ENCODE data around the gene HDAC9.

HDAC9 gene

DNA sequence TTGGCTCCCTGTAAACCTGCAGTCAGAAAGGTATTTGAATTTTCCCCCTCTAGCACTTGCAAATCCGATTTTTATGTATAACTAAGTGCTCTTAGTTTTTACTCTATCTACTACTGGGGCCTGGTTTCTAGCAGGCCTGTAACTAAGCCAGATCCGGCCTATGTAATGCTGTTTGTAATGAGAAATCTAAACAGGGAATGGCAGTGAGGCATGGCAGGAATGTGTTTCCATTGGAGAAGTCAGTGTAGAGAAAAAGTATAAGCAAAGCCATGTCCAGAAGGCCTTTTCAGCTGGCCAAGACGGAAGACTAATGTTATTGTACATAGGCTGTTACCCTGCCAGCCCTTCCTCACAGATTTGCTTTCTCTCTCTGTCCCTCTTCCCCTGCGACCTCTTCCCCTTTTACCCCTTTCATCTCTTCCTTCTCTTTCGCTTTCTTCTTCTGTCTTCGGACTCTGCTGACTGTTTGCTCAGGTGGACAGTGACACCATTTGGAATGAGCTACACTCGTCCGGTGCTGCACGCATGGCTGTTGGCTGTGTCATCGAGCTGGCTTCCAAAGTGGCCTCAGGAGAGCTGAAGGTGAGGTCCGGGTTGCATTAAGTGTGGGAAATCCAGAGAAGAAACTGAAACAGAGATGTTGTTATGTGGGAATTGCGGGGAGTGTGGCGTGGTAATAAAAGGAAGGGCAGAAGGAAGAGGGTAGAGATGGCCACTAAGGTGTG lies 297.5 kb downstream of the HDAC9 start:
- DNase-seq (ENCODE audit: low read depth), result no peak

DNA sequence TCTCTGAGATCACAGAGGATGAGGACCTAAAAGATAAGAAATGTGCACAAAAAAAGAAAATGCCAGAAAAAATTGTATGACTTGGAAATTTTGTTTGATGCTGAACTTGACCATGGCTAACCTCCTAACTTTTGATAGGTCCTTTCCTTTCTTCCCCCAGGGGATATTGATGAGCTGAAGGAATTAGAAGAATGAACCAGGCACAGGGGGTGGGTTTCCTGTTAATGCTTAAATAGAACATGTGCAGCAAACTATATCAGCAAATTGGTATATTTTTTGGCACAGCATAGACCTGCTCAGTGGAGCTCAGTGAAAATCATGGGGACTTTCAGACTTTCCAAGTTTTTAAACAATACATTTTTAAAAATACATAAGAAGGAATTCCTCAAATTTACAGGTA lies 300.7 kb downstream of the HDAC9 start:
- no peak for DNase-seq (ENCODE audit: low read depth)

DNA sequence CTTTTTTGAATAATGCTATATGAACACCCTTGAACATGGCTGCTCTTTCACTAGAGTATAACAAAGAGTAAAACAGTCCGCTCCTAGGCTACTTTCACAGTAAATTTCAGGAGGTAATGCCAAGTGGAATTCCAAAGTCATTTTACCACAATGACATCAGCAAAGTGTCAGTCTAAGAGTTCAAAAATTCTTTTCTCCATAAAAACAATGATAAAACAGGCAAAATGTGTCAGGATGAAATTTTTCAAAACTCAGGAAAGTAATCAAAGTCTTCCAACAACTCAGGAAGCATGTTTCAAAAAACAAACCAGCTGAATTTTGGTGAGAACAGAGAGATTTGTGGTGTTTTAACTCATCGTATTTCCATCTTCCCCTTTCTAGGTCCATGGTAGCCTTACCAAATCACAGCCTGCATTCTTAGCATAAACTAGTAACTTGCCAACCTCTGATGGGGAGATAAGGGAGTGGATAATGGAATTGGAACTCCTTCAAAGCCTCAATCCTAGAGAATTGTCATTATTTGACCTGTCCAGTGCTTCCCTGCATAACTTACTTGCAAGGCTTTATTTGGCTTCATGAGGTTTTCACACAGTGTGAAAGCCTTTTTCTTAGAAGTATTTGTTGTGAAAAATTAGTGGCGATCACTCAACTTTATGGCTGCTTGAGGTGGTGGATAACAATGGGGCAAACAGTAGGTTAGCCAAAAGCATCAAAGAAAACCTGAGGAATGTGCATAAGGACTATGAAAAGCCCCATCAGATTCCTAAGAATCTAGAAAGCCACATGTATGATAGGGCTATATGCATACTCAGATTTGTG lies 302.7 kb downstream of the HDAC9 start:
- no peak for DNase-seq (ENCODE audit: low read depth)

DNA sequence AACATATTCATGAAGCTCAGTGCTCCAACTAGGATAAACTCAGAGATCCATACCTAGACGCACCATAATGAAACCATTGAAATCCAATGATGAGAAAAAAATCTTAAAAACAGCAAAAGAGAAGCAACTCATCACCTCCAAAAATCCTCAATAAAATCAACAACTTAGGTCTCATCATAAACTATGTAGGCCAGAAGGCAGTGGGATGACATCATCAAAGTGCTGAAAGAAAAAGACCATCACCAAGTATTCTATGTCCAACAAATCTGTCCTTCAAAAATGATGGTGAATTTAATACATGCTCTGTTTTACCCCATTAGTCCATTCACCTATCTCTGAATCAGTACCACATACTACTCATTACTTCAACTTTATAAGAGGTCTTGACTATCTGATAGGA lies 304.4 kb downstream of the HDAC9 start:
- no peak for DNase-seq (ENCODE audit: low read depth)

DNA sequence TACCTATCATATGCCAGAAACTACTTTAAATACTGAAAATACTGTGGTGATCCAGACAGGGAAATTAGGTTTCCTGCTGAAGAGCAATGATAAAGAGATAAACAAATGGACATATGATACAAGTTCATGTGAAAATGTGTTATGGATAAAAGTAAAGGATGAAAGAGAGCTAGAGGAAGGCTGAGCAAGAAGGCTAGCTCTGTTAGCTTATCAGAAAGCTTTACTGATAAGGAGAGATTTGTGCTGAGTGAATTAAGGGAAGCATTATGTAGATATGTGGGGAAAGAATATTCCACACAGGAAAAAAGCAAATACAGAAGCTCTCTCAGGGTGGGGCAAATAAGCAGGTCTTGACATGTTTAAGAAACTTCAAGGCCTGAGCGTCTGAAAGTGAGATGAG lies 308.4 kb downstream of the HDAC9 start:
- DNase-seq (ENCODE audit: low read depth), result no peak

DNA sequence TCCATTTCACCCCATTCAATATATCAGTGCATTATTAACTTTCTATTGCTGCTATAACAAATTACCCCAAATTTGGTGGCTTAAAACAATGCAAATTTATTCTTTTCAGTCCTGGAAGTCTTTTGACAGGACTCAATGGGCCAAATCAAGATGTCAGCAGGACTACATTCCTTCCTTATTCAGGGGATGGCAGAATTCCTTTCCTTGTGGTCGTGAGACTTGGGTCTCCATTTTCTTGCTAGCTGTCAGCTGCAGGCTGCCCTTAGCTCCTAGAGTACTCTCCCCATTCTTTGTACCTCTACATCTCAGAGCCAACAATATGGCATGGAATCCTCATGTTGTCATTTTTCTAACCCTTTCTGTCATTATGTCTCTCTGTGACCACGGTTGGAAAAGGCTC lies 310.6 kb downstream of the HDAC9 start:
- DNase-seq (ENCODE audit: low read depth), result no peak

DNA sequence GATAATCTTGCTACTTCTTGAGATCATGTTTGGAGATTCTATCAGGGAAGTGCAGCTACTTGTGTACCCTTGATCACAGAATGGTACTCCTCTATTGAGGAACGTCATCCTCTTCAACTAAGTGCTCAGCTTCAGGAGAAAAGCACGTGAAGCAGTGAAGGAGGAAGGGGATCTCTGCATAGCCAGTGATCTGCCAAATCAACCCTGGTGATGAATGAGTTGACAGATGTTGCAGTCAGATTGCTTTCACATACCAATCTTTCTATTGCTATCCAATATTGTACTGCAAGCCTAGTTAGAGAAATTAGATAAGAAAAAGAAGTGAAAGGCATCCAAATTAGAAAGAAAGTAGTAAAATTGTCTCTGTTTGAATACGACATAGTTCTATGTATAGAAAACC lies 312.5 kb downstream of the HDAC9 start:
- DNase-seq (ENCODE audit: low read depth), result no peak

DNA sequence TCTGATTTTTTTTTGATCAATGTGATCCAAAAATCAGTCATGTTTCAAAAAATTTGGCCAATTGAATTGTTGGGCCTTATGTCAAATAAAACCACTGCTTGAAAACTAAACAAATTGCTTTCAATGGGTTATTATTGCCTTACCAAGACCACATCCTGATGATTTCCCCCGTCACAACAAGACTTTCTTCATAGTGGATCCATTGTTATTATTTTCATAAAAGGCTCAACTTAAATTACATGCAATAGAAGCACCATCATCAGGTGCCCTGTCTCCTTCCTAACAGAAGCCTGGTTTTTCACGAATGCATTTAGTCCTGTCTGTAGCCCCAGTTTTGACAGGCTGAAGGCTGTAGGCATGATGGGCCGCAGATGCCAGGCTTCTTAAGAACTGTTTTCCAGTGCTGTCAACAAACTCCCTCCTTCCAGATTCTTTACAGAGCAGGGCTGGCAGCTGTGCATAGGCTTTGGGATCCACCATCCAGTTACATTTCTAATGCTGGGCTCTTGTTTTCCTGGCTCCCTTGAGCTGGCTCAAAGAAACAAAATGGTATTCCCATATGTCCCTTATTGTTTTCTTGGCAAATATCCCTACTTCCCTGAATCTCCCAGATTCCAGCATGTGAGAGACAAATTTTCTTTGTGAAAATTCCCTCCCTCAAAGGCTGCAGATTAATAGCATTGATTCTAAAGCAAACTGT lies 319.9 kb downstream of the HDAC9 start:
- no peak for DNase-seq (ENCODE audit: low read depth)

DNA sequence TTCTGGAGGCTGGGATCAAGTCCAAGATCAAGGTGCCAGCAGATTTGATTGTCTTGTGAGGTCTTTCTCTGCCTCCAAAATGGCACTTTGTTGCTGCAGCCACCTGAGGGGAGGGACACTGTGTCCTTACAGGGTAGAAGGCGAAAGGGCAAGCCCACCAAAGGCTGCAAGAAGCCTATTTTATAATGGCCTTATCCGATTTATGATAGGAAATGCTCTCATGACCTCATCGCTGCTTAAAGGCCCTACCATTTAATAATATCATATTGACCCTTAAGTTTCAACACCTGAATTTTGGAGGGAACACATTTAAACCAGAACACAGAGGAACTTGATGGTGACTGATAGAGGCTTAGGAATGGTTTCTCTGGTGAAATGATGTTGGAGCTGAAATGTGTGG lies 325.4 kb downstream of the HDAC9 start:
- no peak for DNase-seq (ENCODE audit: low read depth)

DNA sequence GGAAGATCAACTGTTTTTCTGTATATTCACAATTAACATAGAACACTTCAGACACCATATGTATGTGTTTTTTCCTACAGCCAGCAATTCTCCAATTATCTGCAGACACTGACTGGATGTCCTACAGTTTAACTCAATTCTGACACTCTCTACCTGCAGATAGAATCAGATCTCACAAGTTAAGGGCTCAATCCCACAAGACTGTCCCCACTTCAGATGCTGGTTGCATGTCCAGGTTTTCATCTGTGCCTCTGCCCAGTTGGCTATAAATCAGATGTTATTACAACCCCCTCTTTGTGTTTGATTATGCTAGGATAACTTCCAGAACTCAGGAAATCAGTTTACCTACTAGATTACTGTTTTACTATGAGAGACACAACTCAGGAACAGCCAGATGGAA lies 326.0 kb downstream of the HDAC9 start:
- no peak for DNase-seq (ENCODE audit: low read depth)

DNA sequence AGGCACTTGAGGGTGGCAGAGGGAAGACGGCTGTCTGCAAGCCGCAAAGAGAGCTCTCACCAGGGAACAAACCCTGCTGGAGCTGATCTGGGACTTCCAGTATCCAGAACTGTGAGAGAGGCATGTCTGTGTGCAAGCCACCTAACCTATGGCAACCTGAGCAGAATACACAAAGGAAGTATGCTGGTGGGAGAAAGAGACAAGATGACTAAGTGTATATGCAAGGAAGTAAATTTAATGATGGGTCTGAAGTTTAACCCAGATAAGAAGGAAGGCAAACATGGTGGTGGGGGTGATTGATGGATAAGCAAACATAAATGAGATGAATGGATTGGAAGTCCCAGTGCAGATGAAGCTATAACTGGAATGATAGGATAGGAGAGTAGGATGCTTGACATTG lies 328.6 kb downstream of the HDAC9 start:
- DNase-seq (ENCODE audit: low read depth), result no peak

DNA sequence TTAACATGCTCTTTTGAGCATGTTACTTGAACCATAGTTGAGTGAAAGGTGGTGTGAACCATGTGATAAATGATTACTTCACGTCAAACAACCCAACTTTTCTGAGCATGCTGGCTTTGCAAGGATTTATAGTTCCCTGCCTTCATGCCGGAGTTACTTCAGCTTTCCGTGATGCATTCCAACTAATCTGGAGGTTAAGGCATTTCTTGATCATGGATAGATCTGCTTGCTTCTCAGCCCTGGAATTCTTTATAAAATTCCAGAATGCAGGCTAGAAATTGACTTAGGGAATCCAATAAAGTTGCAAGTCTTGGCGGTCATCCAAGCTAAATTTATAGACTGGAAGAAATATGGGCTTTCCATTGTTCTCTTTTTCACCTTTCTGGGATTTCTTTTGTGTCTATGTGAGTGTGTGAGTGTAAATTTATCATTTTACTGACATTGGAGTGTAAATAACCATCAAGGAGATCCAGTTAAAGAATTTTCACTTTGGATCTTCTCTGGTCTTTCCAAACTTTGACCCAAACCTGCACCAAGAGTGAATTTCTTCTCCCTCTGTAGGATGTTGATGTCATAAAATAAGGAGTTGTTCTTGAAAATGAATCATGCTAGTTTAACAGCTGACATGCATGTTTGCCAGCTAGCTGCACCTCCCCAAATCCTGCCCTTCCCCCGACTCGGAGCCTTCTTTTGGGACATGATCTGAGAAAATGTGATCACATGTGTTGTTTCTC lies 332.9 kb downstream of the HDAC9 start:
- DNase-seq (ENCODE audit: low read depth), result no peak

DNA sequence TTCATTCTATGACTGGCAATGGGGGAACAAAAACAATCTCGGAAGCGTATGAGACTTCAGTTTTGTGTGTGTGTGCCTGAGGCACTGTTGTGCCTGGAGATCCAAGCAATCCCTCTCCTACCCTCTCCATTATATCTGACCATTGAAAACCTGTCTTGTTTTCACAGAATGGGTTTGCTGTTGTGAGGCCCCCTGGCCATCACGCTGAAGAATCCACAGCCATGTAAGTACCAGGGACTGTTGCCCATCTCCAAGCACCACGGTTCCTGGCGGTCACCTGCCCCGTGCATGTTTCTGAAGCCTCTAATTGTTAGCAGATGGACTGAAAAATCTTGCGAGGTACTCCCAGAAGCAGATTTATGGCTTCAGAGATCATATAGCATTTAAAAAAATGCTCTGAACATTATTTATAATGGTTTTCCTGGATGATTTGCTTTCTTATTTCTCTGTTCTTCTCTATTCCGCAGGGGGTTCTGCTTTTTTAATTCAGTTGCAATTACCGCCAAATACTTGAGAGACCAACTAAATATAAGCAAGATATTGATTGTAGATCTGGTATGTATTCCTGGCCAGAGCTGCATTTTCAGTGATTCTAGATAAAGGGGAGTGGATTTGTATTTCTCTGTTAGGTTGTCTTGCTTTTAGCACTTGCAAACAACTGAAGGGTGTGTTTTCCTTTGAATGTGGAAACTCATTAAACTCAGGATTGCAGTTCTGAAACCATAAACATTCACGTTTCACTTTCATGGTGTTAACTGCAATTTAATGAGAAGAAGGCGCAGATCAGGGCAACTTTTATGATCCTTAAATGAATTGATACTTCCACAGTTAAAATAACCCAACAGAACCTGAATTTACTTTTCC lies 333.7 kb downstream of the HDAC9 start:
- no peak for DNase-seq (ENCODE audit: low read depth)

DNA sequence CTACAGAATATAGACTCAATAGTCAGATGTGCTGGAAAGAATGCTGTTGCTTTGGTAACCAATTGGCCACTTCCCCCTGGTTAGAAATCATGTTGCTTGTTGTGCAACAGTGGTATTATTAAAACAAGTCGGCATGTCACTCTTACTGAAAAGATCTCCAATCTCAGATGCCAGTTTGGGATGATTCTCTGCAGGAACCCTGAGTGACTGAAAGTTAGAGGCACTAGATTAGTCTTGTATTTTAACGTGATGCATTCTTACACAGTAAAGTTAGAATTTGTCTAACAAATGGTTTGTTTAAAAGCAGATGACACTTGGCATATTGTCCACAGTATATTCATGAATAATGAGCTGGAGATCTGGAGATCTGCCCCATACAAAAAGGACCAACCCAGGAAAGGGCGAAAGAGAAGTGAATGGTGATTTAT lies 334.3 kb downstream of the HDAC9 start:
- no peak for DNase-seq (ENCODE audit: low read depth)

DNA sequence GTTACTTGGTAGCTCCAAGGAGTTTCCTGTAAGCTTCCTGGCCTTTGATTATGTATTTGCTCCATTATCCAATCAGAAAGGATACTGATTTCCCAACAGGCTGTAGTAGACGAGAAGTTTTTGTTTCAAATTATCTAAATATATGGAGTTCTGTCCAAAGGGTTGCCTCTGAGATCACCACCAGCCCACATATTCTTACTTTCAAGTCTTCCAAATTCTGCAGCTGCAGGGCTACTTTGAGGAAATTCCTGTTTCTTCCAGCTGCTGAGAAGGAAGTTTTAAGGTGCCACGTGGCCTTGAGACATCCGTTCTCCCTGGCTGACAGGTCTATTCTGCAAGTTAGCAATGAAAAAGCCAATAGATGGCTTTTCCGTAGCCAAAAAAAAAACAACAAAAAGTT lies 335.9 kb downstream of the HDAC9 start:
- no peak for DNase-seq (ENCODE audit: low read depth)

DNA sequence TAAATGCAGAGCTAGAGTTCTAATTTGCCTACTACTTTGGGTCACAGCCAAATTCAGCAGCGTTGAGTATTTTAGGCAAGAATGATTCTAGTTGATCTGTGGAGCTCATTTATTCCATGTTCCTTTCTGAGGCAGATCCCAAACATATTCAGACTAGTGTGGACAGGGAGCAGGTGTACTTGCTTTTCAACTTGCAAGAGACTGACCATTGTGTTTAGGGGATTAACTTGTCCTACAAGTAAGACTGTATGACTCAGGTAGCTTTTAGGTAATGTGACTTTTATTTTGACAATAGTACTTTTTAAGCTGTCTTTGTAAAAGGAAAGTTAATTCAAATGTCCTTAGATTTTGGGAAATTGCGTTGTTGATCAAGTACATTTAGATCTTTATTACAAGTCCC lies 336.4 kb downstream of the HDAC9 start:
- no peak for DNase-seq (ENCODE audit: low read depth)

DNA sequence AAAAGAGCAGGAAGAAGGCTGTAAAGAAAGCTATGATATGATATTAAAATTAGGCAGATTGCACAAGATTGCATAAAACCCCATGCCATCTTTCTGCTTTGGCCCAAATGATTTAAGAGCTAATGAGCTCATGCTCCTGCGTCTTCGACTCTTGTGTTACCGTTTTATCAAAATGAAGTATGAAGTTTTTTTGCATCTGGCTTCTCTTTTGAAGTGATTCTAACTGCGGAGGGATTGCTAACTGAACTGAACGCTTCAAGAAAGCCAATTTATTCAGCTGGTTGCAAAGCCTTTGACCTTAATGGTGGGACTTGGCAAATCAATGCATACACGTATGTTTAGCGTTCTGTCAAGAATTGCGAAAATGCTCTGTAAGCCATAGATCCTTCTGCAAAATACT lies 339.0 kb downstream of the HDAC9 start:
- no peak for DNase-seq (ENCODE audit: low read depth)

DNA sequence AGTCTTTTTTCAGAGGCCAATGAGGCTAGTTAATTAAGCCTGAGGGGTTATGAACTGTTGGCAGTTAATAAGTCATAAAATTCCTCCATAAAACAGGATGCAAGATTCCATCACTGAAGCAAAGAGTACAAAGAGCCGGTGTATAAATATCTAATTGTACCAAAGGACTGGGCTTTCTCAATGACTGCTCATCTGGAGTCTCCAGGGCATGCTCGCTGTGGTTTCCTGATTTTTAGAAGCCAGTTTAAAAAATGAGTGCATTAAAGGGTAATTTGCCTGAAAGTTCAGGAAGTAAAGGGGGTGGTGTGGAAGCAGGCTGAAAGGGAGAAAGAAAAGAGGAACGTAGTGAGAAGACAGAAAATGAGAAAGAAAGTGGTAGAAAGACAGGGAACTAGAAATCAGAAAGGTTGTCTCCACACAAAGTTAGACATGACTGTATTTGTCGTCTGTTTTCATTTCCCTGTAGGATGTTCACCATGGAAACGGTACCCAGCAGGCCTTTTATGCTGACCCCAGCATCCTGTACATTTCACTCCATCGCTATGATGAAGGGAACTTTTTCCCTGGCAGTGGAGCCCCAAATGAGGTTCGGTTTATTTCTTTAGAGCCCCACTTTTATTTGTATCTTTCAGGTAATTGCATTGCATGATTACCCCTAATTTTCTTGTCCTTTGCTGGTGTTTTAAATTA lies 339.6 kb downstream of the HDAC9 start:
- no peak for DNase-seq (ENCODE audit: low read depth)

DNA sequence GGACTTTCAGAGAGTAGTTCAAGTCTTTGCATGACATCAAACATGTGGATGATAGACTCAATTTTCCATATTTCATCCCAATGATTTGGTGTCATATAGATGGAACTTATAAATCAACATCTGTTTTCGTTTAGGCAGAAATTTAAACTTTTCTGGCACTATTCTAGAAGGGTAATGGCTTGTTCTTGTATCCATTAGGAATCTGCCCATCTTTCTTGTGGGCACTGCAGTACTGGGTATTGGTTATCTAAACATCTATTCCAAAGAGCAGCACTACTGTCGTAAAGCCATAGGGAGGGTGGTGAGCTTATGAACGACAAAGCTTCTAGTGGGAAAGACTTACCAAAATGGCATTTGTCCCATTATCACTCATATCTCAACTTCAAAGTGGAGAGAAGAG lies 348.4 kb downstream of the HDAC9 start:
- DNase-seq (ENCODE audit: low read depth), result no peak

DNA sequence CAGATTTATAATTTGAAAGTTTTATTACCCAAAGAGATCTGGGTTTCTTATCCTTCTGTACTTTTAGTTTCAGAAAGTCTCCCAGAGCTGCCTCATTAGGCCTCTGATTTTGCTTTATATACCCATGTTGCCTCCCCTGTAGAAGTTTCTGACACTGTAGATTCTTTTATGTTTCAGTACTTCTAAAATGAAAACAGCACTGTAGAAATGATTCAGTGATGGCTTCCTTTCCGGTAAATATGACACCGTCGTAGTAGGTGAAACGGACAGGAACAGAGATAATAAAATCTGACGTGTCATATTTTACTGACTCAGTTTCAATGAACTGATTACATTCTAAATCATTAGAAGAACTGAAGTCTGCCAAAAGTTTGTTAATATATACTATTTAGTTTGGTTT lies 349.2 kb downstream of the HDAC9 start:
- DNase-seq (ENCODE audit: low read depth), result no peak

DNA sequence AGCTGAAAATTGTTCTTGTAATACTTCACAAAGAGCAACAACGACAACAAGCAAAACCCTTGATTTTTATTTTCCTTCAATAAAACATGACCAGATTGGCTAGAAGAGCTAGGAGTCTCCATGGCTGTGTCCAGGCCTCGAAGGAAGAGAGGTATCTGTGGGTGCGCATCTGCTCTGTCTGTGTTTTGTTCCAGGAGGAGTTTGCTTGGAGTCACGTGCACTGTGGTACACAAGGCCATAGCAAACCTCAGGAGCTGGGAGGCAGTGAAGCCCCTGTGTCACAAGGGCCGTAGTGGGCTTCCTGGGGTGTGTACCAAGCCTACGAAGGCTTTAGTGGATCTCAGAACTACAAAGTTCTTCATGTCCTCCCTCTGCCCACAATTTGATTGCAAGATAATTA lies 350.2 kb downstream of the HDAC9 start:
- DNase-seq (ENCODE audit: low read depth), result no peak
